Inflammatory macrophage (primary cell): ENCODE data around the gene VCAN.
A peak's percentile ranks its signal among the peaks of the same experiment; 100 is the strongest.
"Not testable (repeated sequence)": the region's sequence is repeated elsewhere in the genome, so short reads cannot be mapped to it uniquely, and the experiment has no call there.

Experiments
- DNase-seq, 2 donors: peaks; one replicate each; pipeline ENCODE4 v3.0.0-alpha.2; 2020 to 2022
- total RNA-seq, 18 experiments: gene quantifications; one replicate each; lab custom pipeline; 2026; ENCODE audit warnings: mixed read lengths in 6 of 18, inconsistent platforms in 2 of 18; lab: John Stamatoyannopoulos, UW

VCAN gene
- total RNA-seq = 8.5 to 2,393 (median 78.3) reads per million in 18 experiments

DNA sequence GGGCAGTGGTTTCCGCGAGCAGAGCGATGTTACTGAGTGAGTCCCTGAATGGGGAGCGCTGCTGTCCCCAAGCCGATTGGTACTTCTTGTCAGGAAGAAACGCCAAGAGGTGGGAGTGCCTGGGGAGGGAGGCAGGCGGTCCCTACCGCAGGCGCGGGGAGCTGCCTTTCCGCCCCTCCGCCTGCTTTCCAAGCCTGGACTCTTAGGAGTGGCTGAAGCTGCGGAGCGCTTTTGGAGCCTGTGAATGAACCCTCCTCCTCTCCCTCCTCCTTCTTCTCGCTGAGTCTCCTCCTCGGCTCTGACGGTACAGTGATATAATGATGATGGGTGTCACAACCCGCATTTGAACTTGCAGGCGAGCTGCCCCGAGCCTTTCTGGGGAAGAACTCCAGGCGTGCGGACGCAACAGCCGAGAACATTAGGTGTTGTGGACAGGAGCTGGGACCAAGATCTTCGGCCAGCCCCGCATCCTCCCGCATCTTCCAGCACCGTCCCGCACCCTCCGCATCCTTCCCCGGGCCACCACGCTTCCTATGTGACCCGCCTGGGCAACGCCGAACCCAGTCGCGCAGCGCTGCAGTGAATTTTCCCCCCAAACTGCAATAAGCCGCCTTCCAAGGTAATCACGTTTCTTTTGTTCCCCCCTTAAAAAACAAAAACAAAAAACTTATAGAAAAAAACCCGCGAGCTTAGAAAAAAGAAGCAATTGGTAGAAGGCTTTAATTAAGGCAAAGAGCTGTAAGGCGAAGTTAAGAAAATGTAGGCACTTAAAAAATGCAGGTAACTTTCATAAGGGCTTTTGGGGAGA lies at the start of gene VCAN:
VCAN (plus strand) TSS at position 340 of the 808 bp plus-strand sequence. CDS start 11,775 bp downstream, outside the sequence.
- peak; percentile 51 to 82 for DNase-seq

DNA sequence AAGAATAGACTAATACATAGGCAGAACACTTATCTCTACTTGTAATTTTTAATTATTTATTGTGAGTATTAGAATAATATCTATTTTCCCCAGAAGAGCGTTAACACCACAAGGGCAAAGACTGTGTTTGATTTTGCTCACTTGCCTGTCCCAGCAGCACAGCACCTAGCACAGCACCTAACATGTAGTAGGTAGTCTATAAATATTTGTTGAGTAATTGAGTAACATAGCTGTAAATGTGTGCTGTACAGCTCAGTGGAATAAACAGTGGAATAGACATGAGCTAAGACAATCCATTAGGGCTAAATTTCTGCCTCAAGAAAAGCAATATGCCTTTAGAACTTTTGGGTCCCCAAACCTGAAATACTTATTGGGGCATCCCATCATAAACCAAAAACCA lies 49.3 kb upstream of the VCAN start:
- DNase-seq = no peak

DNA sequence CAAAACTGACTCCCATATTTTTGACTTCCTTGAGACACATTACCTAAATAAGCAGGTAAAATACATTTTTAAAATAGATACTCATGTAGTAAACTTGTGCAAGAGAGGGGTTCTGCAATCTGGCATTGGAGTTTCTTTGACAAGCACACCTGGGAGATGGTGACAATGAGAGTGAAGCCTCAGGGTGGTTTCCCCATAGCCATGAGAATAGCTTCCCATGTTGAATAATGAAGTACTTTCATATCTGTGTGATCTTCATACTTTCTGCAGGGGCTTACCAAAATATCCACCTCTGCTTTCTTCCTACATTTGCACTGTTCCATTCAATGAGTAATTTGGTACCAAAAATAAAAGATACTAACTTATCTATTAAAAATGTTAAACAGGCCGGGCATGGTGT lies 44.7 kb upstream of the VCAN start:
- DNase-seq = no peak

DNA sequence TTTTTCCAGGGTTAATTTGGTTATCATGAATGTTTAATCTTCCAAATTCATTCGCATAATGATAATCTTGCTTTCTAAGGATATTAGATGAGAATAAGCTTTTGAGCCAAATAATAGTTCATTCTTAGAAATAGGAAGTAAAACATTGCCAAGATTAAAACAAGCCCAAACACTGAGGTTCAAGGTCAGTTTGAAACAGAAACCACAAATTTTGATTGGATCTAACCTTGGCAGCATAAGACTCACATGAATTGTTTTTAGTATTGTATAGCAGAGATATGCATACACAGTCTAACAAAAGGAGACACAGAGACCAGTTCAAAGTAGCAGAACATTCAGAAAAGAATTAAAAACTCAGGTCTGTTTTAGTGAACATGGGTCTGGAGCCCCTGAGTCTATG lies 43.4 kb upstream of the VCAN start:
- DNase-seq = no peak

DNA sequence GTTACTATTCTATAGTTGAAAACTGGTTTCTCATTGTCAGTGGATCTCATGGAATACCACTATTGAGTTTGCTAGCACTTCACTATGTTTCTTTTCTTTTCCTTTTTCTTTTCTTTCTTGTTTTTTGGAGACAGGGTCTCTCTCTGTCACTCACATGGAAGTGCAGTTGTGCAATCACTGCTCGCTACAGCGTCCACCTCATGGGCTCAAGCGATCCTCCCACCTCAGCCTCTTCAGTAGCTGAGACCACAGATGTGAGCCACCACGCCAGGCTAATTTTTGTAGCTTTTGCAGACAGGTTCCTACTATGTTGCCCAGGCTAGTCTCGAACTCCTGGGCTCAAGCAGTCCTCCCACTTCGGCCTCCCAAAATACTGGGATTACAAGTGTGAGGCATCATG lies 42.7 kb upstream of the VCAN start:
- no peak for DNase-seq

DNA sequence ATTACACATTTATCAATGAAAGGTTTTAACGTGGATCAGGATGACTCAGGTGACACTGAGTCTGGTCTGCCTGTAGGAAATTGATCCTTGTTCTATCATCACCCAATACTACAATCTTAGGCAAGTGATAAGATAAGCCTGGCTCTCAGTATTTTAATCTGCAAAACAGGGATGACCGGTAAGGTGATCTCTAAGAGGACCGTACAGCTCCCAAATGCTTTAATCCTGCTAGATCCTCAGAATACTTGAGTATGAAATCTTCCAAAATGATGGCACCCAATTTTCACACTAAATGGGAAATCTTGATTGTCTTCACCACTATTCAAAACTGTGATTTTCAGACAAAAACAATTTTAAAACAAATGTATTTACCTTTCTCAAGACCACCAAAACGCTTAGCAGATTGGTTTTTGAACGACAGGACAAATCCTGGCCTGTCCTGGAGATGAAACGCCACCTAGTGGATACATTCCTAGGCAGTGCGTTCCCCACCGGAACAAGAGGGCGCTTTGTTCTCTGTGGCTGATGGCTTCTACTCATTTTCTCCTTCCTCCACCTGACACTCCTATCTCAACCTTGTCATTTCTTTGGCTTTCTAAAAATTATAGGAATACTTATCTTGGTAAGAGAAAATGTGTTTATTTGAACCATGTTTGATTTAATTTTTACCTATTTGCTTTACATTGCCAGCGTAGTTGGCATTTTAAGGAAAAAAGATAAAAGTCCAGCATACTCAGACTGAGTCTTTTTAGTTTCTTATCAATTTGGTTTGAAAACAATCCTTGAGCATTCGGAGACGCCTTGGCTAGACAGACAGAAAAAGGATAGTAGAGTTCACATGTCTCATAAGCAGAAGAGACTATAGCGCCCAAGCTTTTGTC lies 41.2 kb upstream of the VCAN start:
- DNase-seq = peak; percentile 67 to 70

DNA sequence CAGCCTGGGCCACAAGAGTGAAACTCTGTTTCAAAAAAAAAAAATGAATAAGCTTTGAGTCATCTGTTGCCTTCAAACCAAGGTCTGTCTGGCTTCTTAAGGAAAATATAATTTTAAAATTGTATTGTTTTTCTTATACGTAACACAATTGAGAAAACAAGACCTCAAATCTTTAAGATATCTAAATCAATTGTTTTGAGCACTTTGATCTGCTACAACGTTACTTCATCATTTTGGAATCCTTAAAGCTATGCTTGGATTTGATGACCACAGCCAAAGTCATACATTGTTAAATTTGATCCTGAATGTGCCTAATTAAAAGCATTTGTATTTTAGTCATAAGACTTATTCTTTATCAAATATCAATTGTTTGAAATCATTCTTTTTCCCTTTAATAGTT lies 37.7 kb upstream of the VCAN start:
- DNase-seq = no peak

DNA sequence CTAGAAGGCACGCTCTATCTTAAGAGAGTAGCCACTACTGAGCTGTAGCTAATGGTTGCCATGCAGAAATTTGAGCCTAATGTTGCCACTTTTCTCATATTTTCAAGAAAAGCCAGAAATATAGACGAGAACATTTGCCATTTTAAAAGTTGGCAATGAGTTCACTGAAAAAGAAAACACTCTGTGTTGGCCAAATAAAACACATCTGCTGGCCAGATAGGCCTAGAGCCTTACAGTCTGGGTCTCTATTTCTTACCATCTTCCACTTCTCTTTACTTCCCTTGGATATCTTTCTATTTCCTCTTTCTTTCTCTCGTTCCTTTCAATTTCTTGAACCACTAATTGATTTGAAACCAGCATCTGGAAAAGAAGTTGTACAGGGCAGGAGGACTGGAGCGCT lies 36.6 kb upstream of the VCAN start:
- DNase-seq = no peak

DNA sequence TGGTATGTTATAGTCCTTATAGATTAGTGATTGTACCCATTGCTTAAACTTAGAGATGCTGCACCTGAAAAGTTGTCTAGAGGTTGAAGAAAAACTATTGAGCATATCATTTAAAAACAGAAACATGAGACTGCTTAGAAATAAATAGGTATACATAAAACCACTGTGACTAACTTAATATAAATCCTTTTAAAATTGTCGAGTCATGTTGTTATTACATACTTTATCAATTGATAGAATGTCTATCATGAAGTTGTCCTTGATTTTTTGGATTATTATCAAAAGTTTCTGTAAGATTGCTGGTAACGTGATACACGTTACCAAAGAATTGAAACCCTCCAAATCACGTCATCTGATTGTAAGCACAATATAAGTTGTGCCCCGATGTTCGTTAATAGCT lies 35.3 kb upstream of the VCAN start:
- no peak for DNase-seq

DNA sequence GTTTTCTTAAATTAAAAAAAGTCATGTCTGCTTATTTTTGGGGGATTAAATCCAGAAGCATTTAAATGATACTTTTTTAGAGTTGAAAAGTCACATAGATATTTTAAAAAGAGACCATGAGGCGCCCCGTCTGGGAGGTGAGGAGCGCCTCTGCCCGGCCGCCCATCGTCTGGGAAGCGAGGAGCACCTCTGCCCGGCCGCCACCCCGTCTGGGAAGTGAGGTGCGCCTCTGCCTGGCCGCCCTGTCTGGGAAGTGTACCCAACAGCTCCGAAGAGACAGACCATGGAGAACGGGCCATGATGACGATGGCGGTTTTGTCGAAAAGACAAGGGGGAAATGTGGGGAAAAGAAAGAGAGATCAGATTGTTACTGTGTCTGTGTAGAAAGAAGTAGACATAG lies 33.8 kb upstream of the VCAN start:
- not testable (repeated sequence) for DNase-seq

DNA sequence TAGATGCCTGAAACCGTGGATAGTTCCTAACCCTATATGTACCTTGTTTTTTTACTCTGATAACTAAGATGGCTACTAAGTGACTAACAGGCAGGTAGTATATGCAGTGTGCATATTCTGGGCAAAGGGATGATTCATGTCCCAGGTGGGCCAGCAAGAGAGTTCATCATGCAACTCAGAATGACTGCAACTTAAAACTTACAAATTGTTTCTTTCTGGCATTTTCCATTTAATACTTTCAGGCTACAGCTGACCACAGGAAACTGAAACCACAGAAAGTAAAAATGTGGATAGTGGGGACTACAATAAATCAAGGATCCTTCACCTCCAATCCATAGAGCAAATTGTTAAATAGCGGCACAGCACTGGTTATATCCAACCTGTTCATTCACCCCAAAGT lies 30.7 kb upstream of the VCAN start:
- no peak for DNase-seq

DNA sequence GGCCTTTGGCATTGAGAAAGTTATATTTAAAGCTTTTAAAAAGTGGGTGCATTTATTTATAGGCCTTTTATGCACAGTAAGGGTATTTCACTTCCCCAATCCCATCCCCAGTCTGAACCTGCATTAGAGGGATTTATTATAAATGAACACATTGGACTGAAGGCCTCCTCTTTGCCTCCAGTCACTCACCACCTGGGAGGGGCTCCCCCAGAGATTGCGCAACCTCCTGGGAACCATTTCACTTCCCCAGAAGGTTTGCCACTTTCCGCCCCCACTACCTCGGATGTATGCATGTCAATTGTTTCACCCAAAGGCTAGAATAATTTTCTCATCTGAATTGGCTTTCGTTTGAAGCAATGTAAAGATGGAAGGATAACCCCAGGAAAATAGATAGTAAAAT lies 29.8 kb upstream of the VCAN start:
- DNase-seq = peak; percentile 4 to 6

DNA sequence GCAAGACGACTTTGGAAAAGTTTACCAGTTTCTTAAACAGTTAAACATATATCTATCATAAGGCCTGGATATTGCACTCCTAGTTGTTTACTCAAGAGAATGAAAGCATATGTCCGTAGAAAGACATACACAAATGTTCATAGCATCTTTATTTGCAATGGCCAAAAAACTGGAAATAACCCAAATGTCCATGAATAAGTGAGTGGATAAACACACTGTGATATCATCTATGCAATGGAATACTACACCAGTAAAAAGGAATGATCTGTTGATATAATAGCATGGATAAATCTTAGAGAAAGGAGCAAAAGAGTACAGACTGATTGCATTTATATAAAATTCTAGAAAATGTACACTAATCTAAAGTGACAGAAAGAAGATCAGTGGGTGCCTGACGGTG lies 28.0 kb upstream of the VCAN start:
- no peak for DNase-seq

DNA sequence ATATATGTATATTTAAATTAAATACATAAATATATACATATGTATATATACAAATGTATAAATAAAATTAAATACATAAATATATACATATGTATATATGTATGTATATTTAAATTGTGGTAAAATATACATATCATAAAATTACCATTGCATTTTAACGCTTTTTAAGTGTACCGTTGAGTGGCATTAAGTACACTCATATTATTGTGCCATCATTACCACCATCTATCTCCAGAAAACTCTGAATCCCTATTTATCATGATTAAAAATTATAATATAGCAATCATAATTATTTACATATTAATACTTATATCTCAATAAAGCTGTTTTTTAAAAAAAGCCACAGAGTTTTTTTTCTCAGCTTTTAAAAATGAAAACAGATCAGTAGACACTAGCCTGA lies 27.1 kb upstream of the VCAN start:
- DNase-seq = no peak

DNA sequence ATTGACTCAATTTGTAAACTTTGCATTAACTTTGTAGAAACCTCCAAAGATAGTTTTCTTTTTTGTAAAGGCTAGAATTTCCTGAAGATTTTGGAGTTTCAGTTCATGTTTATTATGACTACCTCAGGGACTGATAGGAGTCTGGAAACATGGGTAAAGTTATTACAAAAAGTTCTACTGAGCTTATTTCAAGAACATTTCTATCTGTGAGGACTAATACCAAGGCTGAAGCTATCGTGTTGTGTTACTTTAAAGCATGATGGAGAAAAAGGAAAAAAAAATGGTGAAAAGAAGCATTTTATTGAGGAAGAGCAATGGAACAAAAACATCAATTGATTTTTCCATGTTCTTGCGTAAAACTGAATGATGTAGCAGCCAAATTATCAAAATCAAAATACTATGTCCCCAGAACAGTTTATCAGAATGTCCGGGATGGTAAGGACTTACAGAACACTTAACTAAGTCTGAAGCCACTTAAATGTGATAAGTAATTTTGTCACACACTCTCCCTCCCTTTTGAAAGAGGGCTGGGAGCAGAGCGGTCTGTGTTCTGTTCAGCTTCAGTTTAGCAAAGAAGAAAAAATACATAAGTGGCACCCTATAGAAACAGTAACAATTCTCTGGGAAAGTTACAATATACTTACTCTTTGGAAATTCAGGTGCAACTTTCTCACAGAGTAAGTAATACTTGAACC lies 25.1 kb upstream of the VCAN start:
- no peak for DNase-seq

DNA sequence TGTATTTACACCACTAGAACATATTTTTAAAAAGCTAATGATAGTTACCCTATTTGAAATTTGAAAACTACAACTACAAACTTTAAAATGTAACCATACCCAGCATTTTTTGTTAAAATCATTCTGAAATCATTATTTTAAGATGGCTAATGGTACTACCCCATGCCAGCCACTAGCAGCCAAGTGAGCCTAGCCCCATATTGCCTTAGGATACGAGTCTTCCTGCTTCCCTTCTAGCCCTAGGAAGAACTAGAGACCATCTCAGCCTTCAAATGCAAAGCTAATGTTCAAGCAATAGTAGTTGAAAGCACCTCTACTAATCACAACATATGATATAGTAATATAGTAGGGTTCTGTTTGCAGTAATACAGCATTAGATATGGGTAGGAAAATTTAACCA lies 24.0 kb upstream of the VCAN start:
- no peak for DNase-seq

DNA sequence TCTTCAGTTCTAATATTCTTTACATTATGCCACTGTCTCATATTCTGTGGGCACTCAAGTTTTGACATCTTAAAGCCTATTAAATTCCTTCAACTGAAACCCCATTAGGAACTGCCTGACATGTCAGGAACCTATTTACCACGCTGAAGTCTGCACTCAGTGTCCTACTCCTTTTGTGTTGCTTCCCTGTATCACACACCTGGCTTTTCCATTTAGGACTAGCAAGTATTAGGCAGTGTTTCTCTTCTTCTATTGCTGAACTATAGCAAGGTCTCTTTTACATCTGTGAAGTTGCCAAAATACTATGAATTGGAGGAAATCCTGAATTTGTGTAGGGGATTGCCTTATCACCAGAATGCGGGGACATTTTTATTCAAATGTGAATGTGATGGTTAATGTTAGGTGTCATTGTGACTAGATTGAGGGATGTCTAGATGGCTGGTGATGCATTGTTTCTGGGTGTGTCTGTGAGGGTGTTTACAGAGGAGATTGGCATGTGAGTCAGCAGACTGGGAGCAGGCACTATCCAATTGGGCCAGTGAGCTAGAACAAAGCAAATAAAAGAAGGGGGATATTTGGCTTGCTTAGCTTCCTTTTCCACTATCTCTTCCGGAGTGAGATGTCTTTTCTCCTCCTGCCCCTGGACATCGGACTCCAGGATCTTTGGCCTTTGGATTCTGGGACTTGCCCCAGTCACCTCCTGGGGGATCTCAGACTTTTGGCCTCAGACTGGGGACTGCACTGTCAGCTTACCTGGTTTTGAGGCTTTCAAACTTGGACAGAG lies 21.2 kb upstream of the VCAN start:
- DNase-seq = no peak

DNA sequence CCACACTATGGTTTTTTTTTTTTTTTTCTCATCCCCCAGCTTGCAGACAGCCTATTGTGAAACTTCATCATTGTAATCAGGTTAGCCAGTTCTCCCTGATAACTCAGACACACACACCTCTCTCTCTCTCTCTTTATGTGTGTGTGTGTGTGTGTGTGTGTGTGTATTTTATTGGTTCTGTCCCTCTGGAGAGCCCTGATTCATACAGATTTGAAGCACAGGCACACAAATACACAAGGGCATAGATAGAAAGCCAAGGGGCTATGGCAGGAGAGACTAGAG lies 20.6 kb upstream of the VCAN start:
- DNase-seq = no peak

DNA sequence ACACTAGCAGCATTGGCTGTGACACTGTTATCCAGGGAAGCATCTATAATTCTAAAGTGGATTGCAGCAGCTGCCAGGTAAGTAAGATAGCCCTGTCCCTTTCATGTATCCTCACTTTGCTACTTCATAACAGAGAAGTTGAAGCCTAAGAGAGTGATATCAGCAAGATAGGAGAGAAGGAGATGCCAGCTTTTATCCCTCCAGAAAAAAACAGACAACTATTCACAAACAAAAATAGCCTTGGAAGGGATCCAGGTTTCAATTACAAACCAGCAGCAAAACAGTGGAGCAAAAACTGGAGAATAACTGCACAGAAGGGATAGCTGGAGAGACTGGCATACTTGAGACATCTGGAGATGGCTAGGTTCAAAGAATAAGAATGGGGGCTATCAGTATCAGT lies 19.6 kb upstream of the VCAN start:
- DNase-seq = no peak

DNA sequence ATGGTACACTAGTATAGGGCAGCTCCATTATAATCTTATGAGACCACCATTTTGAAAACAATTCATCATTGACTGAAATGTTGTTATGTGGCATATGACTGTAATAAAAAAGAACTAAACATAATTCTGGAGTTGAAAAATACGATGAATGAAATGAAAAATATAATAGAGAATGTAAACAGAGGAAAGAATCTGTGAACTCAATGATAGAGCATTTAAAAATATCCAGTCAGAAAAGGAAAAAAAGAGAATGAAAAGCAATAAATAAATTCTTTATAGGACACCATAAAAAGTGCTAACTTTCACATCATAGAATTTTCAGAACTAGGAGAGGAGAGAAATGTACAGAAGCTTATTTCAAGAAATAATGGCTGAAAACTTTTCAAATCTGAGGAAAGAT lies 17.6 kb upstream of the VCAN start:
- no peak for DNase-seq

DNA sequence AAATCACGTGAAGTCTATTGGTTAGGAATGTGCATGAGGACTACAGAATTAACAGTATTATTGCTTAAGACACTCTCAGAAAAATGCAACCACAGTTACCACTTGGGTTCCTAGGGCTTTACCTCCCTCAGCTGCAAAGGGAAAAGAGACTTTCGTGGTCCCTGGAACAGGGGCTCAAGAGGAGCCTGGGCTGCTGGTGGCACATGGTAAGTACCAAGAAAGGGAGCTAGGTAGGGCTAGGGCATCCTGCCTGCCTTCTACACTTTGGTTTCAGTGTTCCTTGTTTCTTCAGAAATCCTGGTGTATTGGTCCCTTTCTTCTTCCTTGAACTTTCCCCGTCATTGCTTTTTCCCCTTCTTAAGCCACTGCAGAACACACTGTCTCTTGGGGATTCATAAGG lies 7.3 kb upstream of the VCAN start:
- DNase-seq = no peak

DNA sequence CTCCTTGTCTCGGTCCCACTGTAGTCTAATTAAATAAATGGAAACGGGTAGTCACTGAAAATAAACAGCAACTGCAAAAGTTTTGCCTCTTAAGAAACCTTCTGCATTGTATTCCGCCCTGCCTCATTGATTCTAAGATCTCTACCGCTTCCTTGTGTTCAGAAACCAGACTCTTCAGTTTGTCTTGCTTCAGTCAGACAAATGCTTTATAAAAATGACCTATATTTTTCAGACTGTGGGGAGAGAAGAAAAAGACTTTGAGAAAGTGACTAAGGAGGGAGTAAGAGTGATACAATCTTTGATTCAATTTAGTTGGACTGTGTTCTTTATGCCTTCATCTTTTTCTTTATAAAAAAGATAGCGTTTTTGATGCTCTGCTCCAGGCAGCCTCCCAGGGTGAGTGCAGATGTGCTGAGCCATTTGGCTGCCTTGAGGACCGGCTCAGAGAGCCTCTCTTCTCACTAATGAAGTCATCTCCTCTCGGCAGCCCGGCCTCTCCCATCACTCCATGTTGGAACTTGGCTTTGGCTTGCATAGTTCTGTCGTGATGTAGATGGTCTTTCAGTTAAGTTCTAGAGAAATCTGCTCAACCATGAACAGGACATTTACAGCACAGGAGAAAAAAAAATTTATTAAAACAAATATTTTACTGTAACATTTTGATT lies 4.0 kb upstream of the VCAN start:
- no peak for DNase-seq
